PFSK-1 (cell line): ENCODE results near the gene UNC5C.

Experiments used
- FOXP2 ChIP-seq: optimal IDR thresholded peaks from 2 replicates; pipeline ENCODE3; 2011; ENCODE audit warnings: borderline replicate concordance, control low read depth, inconsistent platforms; ENCODE audit not compliant: insufficient read depth; ENCODE audit errors: extremely low read length, extremely low read depth
- POLR2AphosphoS5 ChIP-seq: IDR thresholded peaks from 2 replicates; pipeline ENCODE4 v1.6.1; 2012; ENCODE audit warnings: low read depth, mild to moderate bottlenecking, control low read depth, low read length, moderate library complexity
- REST ChIP-seq, 2 experiments: IDR thresholded peaks; 2 replicates each; pipeline versions ENCODE4 v1.6.1 to v1.8.0; 2011 to 2012; ENCODE audit warnings: low read depth in 2 of 2, low read length in 2 of 2, control low read depth in 1 of 2, inconsistent platforms in 1 of 2, mild to moderate bottlenecking in 1 of 2, moderate library complexity in 1 of 2; ENCODE audit not compliant: insufficient read depth in 1 of 2
- SIN3A ChIP-seq: IDR thresholded peaks from 2 replicates; pipeline ENCODE4 v1.6.1; 2012; ENCODE audit warnings: mild to moderate bottlenecking, low read length, moderate library complexity, borderline replicate concordance; ENCODE audit not compliant: insufficient read depth
- TAF1 ChIP-seq: IDR thresholded peaks from 2 replicates; pipeline ENCODE4 v1.6.1; 2012; ENCODE audit warnings: low read length, control low read depth, borderline replicate concordance; ENCODE audit not compliant: insufficient read depth

- TF ChIP-seq REST (IDR thresholded peaks at IDR 0.05; ENCODE audit: insufficient read depth in 1 of 2, low read depth in 2 of 2, low read length in 2 of 2): no peak
- no peak for TF ChIP-seq POLR2AphosphoS5
- no peak for TF ChIP-seq FOXP2
- TF ChIP-seq TAF1: no peak
- no peak for TF ChIP-seq SIN3A
These were observed 390.1 kb downstream of the UNC5C start for GRCh38 chr4:95158626-95159025.
